Activated T-cell treated with anti-CD3 and anti-CD28 coated beads for 24 hours (primary cell): ENCODE results near the gene NTN4.
"Not testable (repeated sequence)": the region's sequence is repeated elsewhere in the genome, so short reads cannot be mapped to it uniquely, and the experiment has no call there.

Experiments used
- DNase-seq: peaks from one replicate; pipeline ENCODE4 v3.0.0-alpha.2; 2020; ENCODE audit warnings: low read depth

Gene NTN4

DNA sequence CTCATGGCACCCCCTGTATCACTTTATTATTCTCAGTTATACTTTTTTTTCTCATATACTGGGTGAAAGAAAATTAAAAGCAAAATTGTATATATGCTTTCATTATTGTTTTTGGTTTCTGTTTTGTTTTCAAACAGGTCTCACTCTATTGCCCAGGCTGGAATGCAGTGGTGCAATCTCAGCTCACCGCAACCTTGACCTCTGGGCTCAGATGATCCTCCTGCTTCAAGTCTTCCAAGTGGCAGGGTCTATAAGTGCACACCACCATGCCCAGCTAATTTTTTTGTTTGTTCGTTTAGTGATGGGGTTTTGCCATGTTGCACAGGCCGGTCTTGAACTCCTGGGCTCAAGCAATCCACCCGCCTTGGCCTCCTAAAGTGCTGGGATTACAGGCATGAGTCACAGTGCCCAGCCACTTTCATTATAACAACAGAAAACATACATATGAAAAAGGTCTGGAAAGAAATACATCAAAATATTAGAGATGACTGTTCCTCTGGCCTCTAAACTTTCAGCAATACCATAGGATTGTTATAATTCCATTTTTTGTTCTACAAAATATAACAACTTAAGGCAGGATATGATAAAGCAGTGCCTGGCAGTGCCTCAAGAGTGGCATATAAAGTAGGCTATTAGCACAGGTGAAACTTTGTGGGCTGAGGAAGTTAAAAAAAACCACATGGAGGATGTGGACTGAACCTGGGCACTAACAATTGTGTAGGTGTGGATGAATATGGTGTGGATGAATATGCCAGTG, 5.8 kb upstream of the NTN4 start:
- DNase-seq: no peak

DNA sequence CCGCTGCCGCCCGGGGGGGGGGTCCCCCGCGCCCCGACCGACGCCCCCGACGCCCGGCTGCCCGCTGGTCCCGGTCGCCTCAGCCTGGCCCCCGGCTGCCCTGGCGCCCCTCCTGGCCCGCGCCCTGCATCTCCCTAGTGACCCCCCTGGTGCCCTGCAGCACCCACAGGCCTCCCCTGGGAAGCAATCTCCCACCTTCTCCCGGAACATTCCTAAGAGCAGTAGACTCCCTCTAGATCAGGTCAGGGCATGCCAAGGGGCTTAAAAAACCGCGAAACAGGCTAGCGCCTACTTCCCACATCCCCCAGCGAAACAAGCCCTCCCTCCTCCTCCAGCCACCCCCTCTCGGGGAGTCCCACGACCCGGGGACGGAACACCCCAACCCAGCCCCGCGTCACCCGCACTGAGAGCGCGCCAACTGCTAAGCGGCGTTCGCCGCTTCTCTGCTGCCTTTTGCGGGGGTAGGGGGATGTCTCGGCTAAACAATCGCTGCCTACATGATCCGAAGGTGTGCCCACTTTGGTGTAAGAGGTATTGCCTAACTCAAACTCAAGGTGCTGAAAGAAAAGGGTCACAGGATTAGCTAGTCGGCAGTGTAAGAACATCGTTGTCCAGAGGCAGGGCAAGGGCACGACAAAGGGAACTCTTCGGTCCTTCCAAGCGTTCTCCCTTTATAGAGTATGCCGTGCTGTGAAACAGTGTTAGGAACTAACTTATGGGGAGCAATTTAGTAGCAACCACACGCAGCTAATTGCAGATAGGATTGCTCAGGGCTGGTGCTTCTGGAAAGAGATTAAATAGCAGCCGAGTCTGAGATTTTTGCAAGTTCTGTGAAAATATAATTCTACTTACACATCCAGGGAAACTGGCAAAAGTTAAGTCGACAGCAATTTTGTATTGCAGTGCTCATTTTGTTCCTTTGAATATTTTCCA, 619 bp upstream of the NTN4 start:
- no peak for DNase-seq

DNA sequence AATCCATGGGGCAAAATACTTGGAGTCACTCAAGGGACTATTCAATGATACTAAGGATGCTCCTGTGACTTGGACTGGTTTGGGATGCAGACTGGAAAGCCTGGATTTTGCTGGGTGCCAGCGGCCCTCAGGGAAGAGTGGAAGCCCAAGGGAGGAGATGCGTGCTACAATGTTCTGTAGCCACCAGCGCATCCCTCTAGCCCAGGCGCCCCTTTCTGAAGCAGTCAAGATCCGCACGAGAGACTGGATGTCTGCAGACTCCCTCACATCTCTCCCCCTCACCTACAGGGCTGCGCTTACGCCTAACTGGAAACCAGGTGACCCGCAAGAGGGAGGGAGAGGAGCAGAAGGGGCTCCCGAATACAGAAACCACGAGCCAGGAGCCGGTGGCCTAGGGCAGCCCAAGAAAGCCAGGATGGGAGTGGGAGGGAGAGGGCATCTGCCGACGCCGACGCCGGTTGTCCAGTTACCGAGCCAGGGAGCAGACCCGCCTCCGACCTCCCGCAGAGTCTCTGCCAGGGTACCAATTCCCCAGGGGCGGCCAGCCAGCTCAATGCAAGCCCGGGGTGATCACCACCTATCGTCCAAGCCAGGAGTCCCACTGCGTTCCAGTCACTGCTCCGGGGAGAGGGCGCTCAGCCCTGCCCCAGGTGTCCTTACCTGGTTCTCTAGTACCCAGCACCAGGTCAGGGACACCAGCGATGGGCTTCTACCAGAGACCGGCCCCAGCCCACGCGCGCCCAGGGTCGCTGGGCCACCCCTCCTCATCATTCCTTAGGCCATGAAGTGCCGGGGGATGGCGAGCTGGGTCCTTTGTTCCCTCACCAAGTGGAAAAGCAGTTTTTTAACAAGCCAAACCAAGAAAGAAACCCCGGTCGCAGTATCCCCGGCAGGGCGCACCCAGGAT, 1.2 kb downstream of the NTN4 start:
- DNase-seq: no peak

DNA sequence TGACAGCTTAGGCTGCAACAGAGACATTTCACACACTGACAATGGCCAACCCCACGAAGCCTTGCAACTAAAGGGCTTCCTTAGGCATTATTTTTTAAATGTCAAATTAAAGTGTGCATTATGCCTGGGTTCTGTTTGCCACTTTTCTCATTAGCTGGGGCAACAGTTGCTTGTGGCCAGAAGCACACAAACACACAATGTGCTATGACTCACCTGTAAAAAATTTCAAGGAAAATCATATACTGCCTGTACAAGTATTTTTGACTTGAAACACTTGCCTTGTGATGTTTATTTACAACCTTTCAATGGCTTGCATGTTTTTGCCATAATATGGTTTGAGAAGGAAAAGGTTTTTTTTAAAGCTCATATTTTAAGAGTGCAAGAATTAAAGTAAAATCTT, 1.9 kb downstream of the NTN4 start:
- no peak for DNase-seq

DNA sequence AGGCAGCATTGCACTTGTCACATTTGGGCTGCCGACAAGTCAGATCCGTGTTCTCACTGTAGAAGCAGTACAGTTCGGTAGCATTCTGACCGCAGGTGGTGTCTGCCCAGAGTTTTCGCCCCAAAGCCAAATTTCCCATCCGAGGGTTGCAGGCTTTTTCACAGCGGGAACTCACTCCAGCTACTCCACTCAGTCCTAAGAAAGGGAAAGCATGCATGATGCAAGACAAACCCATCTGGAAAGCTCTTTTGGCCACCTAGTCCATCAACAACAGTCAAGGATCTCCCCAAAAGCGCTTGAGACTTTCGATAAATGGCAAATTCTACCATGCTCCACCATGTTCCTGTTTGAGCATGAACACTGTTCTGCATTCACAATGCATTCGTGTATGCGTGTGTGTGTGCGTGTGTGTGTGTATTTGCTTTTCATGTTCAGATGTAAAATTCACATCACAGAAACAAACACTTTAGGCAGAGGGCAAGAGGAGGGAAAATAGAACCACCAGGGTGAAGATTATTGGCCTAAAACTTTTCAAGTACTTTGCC, 3.2 kb downstream of the NTN4 start:
- no peak for DNase-seq

DNA sequence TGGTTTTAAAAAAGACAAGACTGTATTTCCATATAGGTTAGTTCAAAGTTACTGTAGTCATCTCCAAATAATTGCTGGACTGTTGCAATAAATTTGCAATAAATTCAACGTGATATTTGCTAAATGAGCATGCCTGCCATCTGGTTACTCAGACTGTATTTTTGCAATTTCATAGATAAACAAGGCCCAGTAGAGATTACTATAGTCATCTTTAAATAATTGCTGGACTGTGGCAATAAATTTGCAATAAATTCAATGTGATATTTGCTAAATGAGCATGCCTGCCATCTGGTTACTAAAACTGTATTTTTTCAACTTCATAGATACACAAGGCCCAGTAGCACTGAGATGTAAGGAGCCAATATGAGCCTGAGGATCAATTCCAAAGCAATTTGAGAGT, 5.6 kb downstream of the NTN4 start:
- no peak for DNase-seq

DNA sequence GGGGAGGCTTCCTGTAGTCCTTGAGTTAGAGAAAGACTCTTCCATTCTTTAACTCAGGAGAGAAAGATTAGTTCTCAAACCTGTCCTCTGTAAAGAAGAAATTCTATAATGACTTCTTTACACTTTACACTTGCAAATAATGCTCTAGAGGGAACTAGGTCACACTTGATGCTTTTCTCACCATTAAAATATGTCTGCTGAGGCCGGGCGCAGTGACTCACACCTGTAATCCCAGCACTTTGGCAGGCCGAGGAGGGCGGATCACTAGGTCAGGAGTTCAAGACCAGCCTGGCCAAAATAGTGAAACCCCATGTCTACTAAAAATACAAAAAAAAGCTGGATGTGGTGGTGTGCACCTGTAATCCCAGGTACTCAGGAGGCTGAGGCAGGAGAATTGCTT, 6.3 kb downstream of the NTN4 start:
- no peak for DNase-seq

DNA sequence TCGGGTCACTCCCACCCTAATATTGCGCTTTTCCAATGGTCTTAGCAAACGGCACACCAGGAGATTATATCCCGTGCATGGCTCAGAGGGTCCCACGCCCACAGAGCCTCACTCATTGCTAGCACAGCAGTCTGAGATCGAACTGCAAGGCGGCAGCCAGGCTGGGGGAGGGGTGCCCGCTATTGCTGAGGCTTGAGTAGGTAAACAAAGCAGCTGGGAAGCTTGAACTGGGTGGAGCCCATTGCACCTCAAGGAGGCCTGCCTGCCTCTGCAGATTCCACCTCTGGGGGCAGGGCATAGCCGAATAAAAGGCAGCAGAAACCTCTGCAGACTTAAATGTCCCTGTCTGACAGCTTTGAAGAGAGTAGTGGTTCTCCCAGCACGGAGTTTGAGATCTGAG, 15.1 kb downstream of the NTN4 start:
- not testable (repeated sequence) for DNase-seq

DNA sequence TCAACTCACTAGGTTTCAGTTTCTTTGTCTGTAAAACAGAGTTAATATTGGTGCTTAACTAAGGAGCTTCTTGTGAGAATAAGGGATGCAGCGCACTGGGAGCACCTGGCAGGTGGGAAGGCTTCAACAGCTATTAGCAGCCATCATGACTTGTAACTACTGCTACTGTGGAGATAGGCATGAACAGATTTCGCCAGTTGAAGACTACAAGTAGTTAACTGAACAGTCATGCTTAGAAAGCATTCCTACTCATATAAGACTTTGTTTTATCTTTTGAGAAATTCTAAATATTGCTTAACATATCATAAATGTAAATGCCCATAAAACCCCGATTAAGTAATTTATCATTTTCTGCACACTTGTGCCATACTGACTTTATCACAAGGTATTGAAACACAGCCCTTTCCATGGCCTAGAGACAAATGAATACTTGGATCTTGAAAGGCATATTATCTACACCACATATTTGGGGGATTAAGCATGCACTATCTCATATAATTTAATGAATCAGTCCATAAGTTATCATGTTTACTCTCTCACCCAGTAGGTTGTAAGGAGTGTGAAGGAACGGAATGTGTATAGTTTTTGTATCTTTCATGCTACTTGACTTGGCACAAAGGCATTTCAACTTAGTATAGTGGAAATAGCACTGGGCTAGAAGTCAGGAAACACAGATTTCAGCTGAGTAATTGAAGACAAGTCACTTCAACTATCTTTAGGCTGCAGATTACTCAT, 16.1 kb downstream of the NTN4 start:
- DNase-seq: no peak

DNA sequence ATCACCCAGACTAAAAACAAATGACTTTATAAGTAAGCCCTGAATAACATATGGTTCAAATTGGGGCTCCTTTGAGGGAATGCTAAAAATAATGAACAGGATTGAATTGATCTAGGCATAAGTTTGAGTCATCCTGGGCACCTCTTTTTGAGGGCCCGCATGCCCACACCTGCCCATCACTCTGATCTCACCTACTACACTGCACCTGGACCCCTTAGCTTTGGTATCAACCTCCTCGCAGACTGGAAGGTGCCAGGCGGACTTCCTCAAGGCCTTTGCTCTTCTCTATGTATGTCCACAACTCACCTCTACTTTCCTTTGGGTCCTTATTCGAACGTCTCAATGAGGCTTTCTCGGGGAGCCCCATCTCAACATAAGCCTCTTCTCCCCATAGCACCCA, 17.2 kb downstream of the NTN4 start:
- no peak for DNase-seq

DNA sequence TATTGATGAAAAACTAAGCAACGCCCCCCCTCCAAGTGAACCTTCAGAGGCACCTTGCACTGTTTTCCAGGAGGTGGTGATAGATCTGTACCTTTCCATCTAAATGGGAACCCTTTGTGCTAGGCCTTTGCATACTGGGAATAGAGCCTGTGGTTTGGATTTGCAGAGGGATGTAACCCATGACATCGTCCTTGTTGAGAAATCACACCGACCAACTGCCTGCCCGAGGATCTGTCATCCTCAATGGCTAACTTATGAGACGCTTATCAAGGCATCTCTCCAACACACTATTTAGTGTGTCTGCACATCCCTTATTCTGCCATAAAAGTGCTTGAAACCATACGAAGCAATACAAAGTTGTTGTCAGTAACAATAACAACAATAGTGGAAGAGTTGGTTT, 22.9 kb downstream of the NTN4 start:
- no peak for DNase-seq

DNA sequence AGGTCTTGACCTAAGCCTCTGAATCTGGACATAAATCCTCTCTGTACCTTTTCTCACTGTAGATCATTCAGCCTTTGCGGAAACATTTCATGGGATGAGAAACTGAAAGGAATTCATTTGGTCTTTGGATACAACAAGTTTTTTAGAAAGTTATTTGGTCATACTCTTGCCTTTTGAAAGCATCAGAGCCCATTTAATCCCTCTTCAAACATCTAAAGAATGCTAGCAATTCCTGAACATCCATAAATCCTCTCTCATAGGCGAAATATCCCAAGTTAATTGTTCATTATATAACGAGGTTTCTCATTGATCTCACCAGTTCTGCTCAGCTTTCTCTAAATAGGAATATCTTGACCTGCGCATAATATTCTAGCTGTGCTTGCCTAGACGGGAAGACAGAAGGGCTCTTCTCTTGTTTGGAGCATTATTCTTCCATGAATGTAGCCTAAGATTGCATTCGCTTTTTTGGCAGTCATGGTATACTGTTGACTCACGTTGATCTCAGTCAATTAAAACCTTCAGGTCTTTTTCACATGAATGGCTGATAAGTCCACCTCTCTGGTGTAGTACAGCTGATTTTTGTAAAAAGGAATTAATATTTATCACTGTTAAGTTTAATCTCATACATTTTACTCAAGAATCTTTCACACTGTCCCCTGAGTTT, 24.1 kb downstream of the NTN4 start:
- no peak for DNase-seq

DNA sequence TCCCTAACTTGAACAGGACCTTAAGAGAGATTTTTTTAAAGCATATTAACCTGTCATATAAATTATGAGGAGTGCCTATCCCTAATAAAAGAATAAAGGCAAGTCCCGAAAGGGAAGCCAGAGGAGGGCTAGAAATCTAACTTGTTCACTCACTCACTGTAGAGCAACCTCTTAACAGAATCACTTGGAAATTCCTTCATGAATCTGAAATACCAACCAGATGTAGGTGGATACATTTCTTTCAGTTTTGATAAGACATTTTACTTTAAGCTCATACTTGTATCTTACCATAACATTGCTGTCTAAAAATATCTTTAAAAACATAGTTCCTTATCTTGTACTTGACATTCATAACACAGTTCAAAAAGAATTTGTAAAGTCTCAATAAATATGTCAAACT, 25.7 kb downstream of the NTN4 start:
- DNase-seq: no peak

DNA sequence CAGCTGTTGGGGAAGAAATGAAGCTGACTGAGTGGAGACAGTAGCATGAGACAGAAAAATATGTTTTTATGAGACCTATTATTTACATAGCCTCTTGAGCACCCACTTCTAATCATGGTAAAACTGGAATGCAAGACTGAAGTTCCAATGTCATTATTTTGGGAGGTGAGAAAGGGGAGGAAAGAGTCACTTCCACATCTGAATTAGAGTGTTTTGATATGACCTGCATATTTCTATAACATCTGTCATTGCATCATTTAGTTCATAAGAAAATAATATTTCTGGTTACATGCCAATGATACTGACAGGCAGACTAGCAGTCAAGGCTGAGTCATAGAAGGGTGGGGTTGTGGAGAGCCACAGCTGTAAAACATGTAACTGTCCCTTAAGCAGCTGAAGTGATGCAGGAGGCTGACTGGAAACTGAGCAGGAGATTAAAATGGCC, 26.7 kb downstream of the NTN4 start:
- no peak for DNase-seq

DNA sequence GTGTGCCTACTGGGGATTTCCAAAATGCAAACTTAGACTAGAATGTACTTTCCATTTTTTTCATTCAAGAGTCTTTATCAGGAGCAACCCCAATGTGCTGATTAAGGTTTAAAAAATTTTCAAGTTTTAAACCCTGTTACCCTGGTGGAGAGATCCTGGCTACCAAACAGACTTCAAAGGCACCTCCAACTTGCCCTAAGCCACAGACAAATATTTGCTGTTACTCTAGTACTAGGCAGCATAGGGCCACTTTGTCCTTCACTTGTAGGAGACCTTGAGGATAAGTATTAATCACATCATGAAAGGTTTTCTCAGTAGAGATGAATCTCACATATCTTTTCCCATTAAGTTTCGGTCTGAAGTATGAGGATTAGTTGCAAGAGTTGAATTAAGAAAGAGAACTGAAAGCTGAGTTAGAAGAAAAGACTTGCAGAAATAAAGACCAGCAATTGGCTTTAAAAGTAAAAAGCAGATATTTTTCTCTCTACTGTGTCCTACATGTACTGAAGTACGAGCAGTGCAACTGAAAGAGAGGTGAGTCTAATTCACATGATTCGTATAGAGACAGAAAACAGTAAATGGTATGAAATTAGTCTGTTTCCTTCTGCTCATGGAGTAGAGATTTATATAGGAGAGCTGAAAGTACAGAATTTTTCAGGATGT, 28.3 kb downstream of the NTN4 start:
- DNase-seq: no peak

DNA sequence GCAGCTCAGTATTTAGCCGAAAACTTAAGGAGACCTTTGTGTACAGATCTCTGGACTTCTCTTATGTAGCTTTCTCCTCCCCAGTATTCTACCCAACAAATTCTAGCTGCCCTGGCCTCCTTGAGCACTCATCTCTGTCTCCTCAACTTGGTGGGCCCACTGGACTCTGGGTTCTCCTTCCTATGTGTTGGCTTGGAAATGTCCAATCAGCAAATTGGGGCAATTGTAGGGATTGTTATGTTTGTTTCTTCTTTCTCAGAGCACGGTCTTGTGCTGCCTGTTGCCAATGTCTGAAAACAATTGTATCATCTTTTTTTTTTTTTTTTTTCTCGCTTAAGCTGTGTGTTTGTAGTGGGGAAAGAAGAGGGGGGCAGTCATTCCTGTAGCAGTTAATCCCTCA, 30.2 kb downstream of the NTN4 start:
- DNase-seq: no peak

DNA sequence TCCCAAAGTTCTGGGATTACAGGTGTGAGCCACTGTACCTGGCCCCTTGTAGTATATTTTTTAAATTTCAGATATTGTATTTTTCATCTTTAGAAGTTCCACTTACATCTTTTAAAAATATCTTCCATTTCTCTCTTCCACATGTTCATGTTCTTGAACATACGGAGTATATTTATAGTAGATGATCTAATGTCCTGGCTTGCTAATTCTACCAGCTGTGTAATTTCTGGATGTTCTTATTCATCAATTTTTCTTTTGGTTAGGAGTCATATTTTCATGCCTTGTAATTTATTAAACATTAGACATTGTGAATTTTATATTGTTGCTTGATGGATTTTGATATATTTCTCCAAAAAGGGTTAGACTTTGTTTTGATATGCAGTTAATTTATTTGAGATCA, 30.8 kb downstream of the NTN4 start:
- no peak for DNase-seq

DNA sequence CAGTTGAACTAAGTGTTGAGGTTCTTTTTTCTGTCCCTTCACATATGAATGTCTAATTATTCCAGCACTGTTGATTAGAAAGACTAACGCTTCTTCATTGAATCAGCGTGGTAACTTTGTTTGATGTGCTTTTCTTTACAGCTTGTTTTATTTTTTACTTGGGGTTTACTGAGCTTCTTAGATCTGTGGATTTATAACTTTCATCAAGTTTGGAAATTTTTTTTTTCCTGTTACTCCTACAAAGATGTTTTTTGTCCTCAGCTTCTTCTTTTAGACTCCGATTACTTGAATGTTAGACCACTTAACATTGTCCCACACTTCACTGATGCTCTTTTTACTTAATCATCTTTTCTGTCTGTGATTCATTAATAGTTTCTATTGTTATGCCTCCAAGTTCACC, 31.5 kb downstream of the NTN4 start:
- DNase-seq: no peak

DNA sequence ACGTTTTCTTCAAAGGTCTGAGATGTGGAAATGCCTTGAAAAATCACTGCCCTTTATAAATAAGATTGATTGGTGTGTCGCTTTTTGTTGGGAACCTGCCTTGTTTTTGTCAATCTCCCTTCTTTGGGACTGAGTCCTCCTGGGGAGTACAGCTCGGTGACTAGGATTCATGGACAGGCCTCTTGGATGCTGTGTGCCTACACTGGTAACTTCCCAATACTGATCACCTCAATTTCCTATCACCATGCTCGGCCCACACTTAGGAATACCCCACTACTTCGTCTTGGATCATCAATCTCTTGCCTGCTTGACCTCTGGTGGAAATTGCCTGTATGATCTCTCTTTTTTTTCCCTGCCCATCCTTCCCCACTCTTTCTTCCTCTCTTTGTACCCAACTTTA, 34.2 kb downstream of the NTN4 start:
- DNase-seq: no peak

DNA sequence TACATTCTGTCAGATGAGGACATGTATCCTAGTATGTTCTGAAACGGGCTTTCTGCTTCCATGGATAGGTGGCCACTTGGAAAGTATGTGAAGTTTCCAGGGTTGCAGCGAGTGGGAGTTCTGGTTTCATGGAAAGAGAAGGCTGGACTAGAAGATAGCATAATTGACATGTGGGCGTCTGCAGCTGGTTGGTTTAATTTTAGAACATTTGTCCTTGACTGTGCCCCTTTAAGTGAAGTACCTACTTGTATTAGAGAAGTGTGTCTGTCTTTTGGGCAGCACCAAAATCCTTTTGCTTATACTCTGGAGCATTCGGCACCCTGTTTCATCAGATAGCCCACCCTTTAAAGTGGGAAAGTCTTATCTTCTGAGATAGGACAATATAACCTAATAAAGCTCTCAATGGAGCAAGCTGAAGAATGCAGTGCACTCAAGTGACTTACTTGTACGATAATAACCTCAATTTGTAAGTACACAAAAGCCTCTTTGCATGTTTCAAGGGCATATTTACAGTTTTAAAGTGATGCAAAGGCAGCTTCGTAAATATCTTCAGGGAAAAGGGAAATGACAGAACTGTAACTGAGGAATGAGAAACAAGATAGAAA, 35.2 kb downstream of the NTN4 start:
- no peak for DNase-seq
